ENCODE measurements around the gene TSR2.

GRCh38 chrX:54492340-54492739 is 52.1 kb downstream of the TSR2 start:
- TF ChIP-seq, protein P1, sequence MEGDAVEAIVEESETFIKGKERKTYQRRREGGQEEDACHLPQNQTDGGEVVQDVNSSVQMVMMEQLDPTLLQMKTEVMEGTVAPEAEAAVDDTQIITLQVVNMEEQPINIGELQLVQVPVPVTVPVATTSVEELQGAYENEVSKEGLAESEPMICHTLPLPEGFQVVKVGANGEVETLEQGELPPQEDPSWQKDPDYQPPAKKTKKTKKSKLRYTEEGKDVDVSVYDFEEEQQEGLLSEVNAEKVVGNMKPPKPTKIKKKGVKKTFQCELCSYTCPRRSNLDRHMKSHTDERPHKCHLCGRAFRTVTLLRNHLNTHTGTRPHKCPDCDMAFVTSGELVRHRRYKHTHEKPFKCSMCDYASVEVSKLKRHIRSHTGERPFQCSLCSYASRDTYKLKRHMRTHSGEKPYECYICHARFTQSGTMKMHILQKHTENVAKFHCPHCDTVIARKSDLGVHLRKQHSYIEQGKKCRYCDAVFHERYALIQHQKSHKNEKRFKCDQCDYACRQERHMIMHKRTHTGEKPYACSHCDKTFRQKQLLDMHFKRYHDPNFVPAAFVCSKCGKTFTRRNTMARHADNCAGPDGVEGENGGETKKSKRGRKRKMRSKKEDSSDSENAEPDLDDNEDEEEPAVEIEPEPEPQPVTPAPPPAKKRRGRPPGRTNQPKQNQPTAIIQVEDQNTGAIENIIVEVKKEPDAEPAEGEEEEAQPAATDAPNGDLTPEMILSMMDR (conservative IDR thresholded peaks at IDR 0.05; ENCODE audit: low read depth in 2 of 2) = no peak
- TF ChIP-seq POLR2AphosphoS5 (IDR thresholded peaks at IDR 0.05; ENCODE audit: low read depth) = no peak

All from GM23338 (cell line).